22Rv1 (cell line): ENCODE results near the gene PIRT.

Experiments
- ZFX ChIP-seq: fragments of 450-650 bp; IDR thresholded peaks from 2 replicates; pipeline ENCODE4 v1.6.1; 2017; ENCODE audit warnings: antibody characterized with exemption, borderline replicate concordance
- TF ChIP-seq, protein P1 (sequence below): fragments of 450-650 bp; IDR thresholded peaks from 2 replicates; pipeline ENCODE4 v1.5.1; 2017; ENCODE audit warnings: mild to moderate bottlenecking

GRCh38 chr17:10814075-10814474, 23.8 kb downstream of the PIRT start:
- TF ChIP-seq, protein P1, sequence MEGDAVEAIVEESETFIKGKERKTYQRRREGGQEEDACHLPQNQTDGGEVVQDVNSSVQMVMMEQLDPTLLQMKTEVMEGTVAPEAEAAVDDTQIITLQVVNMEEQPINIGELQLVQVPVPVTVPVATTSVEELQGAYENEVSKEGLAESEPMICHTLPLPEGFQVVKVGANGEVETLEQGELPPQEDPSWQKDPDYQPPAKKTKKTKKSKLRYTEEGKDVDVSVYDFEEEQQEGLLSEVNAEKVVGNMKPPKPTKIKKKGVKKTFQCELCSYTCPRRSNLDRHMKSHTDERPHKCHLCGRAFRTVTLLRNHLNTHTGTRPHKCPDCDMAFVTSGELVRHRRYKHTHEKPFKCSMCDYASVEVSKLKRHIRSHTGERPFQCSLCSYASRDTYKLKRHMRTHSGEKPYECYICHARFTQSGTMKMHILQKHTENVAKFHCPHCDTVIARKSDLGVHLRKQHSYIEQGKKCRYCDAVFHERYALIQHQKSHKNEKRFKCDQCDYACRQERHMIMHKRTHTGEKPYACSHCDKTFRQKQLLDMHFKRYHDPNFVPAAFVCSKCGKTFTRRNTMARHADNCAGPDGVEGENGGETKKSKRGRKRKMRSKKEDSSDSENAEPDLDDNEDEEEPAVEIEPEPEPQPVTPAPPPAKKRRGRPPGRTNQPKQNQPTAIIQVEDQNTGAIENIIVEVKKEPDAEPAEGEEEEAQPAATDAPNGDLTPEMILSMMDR = no peak
- no peak for TF ChIP-seq ZFX
